Epithelial cell of proximal tubule (primary cell): ENCODE data around the gene GSTP1. TPM values are rescaled to one million over a fixed set of nuclear protein-coding genes. Genes with fewer than 3 reads are reported as not detected.
"Not testable (repeated sequence)": the region's sequence is repeated elsewhere in the genome, so short reads cannot be mapped to it uniquely, and the experiment has no call there.

Experiments
- DNase-seq: peaks from one replicate; pipeline ENCODE4 v3.0.0-alpha.2; 2011; ENCODE audit warnings: low read depth
- H3K4me3 ChIP-seq: 2 replicates; pipeline ENCODE4 v1.5.1; 2011; ENCODE audit warnings: low read depth, mild to moderate bottlenecking, low read length
- CTCF ChIP-seq: conservative IDR thresholded peaks from 2 replicates; pipeline ENCODE4 v1.5.1; 2012; ENCODE audit warnings: low read depth, mild to moderate bottlenecking, low read length
- total RNA-seq: library from RNA; depleted of rRNA; stranded (reverse); fragments of >200 nt; gene quantifications from 2 replicates; pipeline ENCODE4 v1.2.3, GENCODE V29; 2015

Gene GSTP1
- total RNA-seq, 1 donor from 2014 or later = 3,355 TPM

- H3K4me3 ChIP-seq = no peak overlapping the region
- no peak for DNase-seq
- no peak for TF ChIP-seq CTCF
Measured at GRCh38 chr11:67617243-67617953, 33.8 kb downstream of the GSTP1 start.

- DNase-seq, H3K4me3 ChIP-seq: not testable (repeated sequence)
Measured at GRCh38 chr11:67618901-67619659, 35.5 kb downstream of the GSTP1 start.

GRCh38 chr11:67619683-67620618 lies 36.3 kb downstream of the GSTP1 start:
- not testable (repeated sequence) for H3K4me3 ChIP-seq, DNase-seq

GRCh38 chr11:67620621-67621020 lies 37.0 kb downstream of the GSTP1 start:
- DNase-seq = not testable (repeated sequence)

GRCh38 chr11:67621928-67622327 lies 38.3 kb downstream of the GSTP1 start:
- H3K4me3 ChIP-seq, DNase-seq: not testable (repeated sequence)

More at GRCh38 chr11:67620621-67621020, 37.0 kb downstream of the GSTP1 start:
- H3K4me3 ChIP-seq = not testable (repeated sequence)

- H3K4me3 ChIP-seq, DNase-seq: not testable (repeated sequence)
Measured at GRCh38 chr11:67622905-67623304, 39.3 kb downstream of the GSTP1 start.

GRCh38 chr11:67623795-67624194 lies 40.2 kb downstream of the GSTP1 start:
- not testable (repeated sequence) for DNase-seq, H3K4me3 ChIP-seq

GRCh38 chr11:67626131-67626833 lies 42.7 kb downstream of the GSTP1 start:
- DNase-seq, H3K4me3 ChIP-seq: not testable (repeated sequence)

- H3K4me3 ChIP-seq = no peak overlapping the region
- TF ChIP-seq CTCF = no peak
- DNase-seq = no peak
Measured at GRCh38 chr11:67626970-67627369, 43.4 kb downstream of the GSTP1 start.

- H3K4me3 ChIP-seq = no peak overlapping the region
- TF ChIP-seq CTCF = no peak
- DNase-seq = no peak
Measured at GRCh38 chr11:67627441-67627811, 43.8 kb downstream of the GSTP1 start.
